Liver (tissue), 9 donors: ENCODE results near the gene FOLR3. TPM values are rescaled to one million over a fixed set of nuclear protein-coding genes. Genes with fewer than 3 reads are reported as not detected.
A peak's percentile ranks its signal among the peaks of the same experiment; 100 is the strongest.

ENCODE experiments used
- DNase-seq: peaks from one replicate; pipeline ENCODE4 v3.0.0-alpha.2; 2017; ENCODE audit warnings: low spot score
- H3K27ac ChIP-seq, 2 donors: one replicate each; pipeline ENCODE4 v1.7.0; 2013; ENCODE audit warnings: inconsistent platforms in 2 of 2, low read length in 2 of 2, control low read depth in 1 of 2, low read depth in 1 of 2, mild to moderate bottlenecking in 1 of 2
- H3K27me3 ChIP-seq, 4 donors: one replicate each; pipeline versions ENCODE4 v1.6.1 to v1.7.0; 2013; ENCODE audit warnings: low read length in 3 of 4, inconsistent platforms in 1 of 4, mild to moderate bottlenecking in 1 of 4, moderate library complexity in 1 of 4; ENCODE audit not compliant: control insufficient read depth in 4 of 4, insufficient read depth in 4 of 4
- H3K36me3 ChIP-seq, 4 donors: one replicate each; pipeline versions ENCODE4 v1.6.1 to v1.7.0; 2013; ENCODE audit warnings: low read length in 3 of 4, mild to moderate bottlenecking in 3 of 4, low read depth in 1 of 4, moderate library complexity in 1 of 4; ENCODE audit not compliant: control insufficient read depth in 4 of 4, insufficient read depth in 3 of 4
- H3K4me1 ChIP-seq, 4 donors: one replicate each; pipeline versions ENCODE4 v1.6.1 to v1.7.0; 2013; ENCODE audit warnings: low read length in 3 of 4, mild to moderate bottlenecking in 3 of 4, moderate library complexity in 1 of 4; ENCODE audit not compliant: control insufficient read depth in 4 of 4, insufficient read depth in 4 of 4
- H3K4me3 ChIP-seq, 3 donors: one replicate each; pipeline versions ENCODE4 v1.6.1 to v1.7.0; 2013; ENCODE audit warnings: low read length in 3 of 3, control low read depth in 1 of 3, low read depth in 1 of 3, mild to moderate bottlenecking in 1 of 3
- H3K9ac ChIP-seq, 2 donors: one replicate each; pipeline ENCODE4 v1.7.0; 2013; ENCODE audit warnings: low read length in 2 of 2, mild to moderate bottlenecking in 2 of 2, moderate library complexity in 2 of 2, control low read depth in 1 of 2, low read depth in 1 of 2
- H3K9me3 ChIP-seq, 4 donors: one replicate each; pipeline versions ENCODE4 v1.6.1 to v1.7.0; 2013; ENCODE audit warnings: low read length in 3 of 4; ENCODE audit not compliant: control insufficient read depth in 4 of 4
- ATF3 ChIP-seq: IDR thresholded peaks from 2 replicates; pipeline ENCODE4 v1.6.1; 2016; ENCODE audit warnings: antibody characterized with exemption
- CTCF ChIP-seq: fragments of 150-350 bp; IDR thresholded peaks from 2 replicates; pipeline ENCODE4 v1.5.1; 2017; ENCODE audit warnings: improper control_type of control experiment, low read depth, low read length; ENCODE audit not compliant: missing input control
- FOXA1 ChIP-seq: IDR thresholded peaks from 2 replicates; pipeline ENCODE4 v1.6.1; 2016; ENCODE audit warnings: antibody characterized with exemption
- FOXA2 ChIP-seq: IDR thresholded peaks from 2 replicates; pipeline ENCODE4 v1.6.1; 2016; ENCODE audit warnings: antibody characterized with exemption
- HNF4A ChIP-seq, 2 donors: conservative IDR thresholded peaks; 2 replicates each; pipeline ENCODE4 v1.6.1; 2016; ENCODE audit warnings: antibody characterized with exemption in 2 of 2, mild to moderate bottlenecking in 2 of 2
- JUND ChIP-seq, 2 donors: IDR thresholded peaks; 2 replicates each; pipeline ENCODE4 v1.6.1; 2016; ENCODE audit warnings: antibody characterized with exemption in 2 of 2
- MAX ChIP-seq: IDR thresholded peaks from 2 replicates; pipeline ENCODE4 v1.6.1; 2016; ENCODE audit warnings: antibody characterized with exemption
- RAD21 ChIP-seq, 2 donors: IDR thresholded peaks; 2 replicates each; pipeline ENCODE4 v1.6.1; 2016; ENCODE audit warnings: antibody characterized with exemption in 2 of 2, mild to moderate bottlenecking in 2 of 2
- REST ChIP-seq: IDR thresholded peaks from 2 replicates; pipeline ENCODE4 v1.6.1; 2016; ENCODE audit warnings: antibody characterized with exemption, mild to moderate bottlenecking
- RXRA ChIP-seq, 2 donors: IDR thresholded peaks; 2 replicates each; pipeline ENCODE4 v1.6.1; 2017 to 2018; ENCODE audit warnings: antibody characterized with exemption in 2 of 2, mild to moderate bottlenecking in 1 of 2
- ZBTB33 ChIP-seq: IDR thresholded peaks from 2 replicates; pipeline ENCODE4 v1.6.1; 2016; ENCODE audit warnings: antibody characterized with exemption
- WGBS: extraction: QIAGEN DNeasy Blood & Tissue Kit; methylation state at CpG from one replicate; pipeline ENCODE4 v1.1.7; 2013; 5-methylcytosine and 5-hydroxymethylcytosine counted together
- polyA plus RNA-seq, 2 donors: library from polyadenylated mRNA; stranded (reverse) in 1 of 2; unstranded in 1 of 2; fragments of 200-250 nt in 1 of 2; fragments of >200 nt in 1 of 2; fragmentation: Nextera tagmentation in 1 of 2; extraction: Ambion mirVana in 1 of 2; gene quantifications; one replicate each; pipeline versions ENCODE4 v1.2.1 to v1.2.3, GENCODE V29; 2013 to 2015
- total RNA-seq, 2 donors: library from RNA; depleted of rRNA; stranded (reverse); fragments of >200 nt; gene quantifications; one replicate each; pipeline ENCODE4 v1.2.3, GENCODE V29; 2014
- donor health status: healthy.
- donor health status: healthy.
- donor health status: healthy.
- donor health status: healthy.
- donor health status: healthy.

Gene FOLR3
- total and polyA plus RNA-seq, 4 donors = 0.31 to 2.1 (median 0.86) TPM; not detected in 1

GRCh38 chr11:72112978-72113808 is 22.3 kb upstream of the FOLR3 start:
- Histone ChIP-seq H3K27me3 (no peaks in the 10 kb centered on the region), H3K4me1 (peaks cover 0 to 12% (median 8%) of the 10 kb centered on the region in 4 donors), H3K36me3 (no peaks in the 10 kb centered on the region), H3K4me3 (peak overlapping the region; percentile 46 to 81 (median 72)), H3K9me3 (no peaks in the 10 kb centered on the region), H3K9ac (peak overlapping the region in 1 of 2 donors; percentile 75), H3K27ac (peak overlapping the region; percentile 98)
- TF ChIP-seq REST (no peak), HNF4A (conservative IDR thresholded peaks at IDR 0.05) (no peak), ZBTB33 (no peak), RXRA (IDR thresholded peaks at IDR 0.05) (peak in 1 of 2 donors; percentile 1), ATF3 (no peak), FOXA1 (no peak), FOXA2 (no peak), CTCF (no peak), RAD21 (IDR thresholded peaks at IDR 0.05) (peak in 1 of 2 donors; percentile 41), MAX (no peak), JUND (IDR thresholded peaks at IDR 0.05) (no peak)
- WGBS = 66% methylated on average over 9 of the region's 9 CpGs
- no peak for DNase-seq

GRCh38 chr11:72114570-72114969 is 21.0 kb upstream of the FOLR3 start:
- Histone ChIP-seq H3K9ac (no peak overlapping the region), H3K27me3 (no peaks in the 10 kb centered on the region), H3K4me1 (peaks cover 0 to 12% (median 8%) of the 10 kb centered on the region in 4 donors), H3K27ac (no peak overlapping the region), H3K9me3 (no peaks in the 10 kb centered on the region), H3K4me3 (no peak overlapping the region), H3K36me3 (no peaks in the 10 kb centered on the region)
- no peak for TF ChIP-seq ZBTB33
- TF ChIP-seq ATF3 = no peak
- TF ChIP-seq CTCF = no peak
- TF ChIP-seq REST = no peak
- no peak for DNase-seq
- 94% methylated on average over 1 of the region's 1 CpG for WGBS
